ENCODE measurements around the gene TMPRSS13.

- TF ChIP-seq, protein P1, sequence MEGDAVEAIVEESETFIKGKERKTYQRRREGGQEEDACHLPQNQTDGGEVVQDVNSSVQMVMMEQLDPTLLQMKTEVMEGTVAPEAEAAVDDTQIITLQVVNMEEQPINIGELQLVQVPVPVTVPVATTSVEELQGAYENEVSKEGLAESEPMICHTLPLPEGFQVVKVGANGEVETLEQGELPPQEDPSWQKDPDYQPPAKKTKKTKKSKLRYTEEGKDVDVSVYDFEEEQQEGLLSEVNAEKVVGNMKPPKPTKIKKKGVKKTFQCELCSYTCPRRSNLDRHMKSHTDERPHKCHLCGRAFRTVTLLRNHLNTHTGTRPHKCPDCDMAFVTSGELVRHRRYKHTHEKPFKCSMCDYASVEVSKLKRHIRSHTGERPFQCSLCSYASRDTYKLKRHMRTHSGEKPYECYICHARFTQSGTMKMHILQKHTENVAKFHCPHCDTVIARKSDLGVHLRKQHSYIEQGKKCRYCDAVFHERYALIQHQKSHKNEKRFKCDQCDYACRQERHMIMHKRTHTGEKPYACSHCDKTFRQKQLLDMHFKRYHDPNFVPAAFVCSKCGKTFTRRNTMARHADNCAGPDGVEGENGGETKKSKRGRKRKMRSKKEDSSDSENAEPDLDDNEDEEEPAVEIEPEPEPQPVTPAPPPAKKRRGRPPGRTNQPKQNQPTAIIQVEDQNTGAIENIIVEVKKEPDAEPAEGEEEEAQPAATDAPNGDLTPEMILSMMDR (IDR thresholded peaks at IDR 0.05) = no peak
- no peak for TF ChIP-seq POLR2A (IDR thresholded peaks at IDR 0.05)
These were observed 5.9 kb downstream of the TMPRSS13 start for GRCh38 chr11:117923275-117923674.
